GM13977 (cell line): ENCODE results near the gene MMP26.

Experiments used
- DNase-seq: peaks from one replicate; pipeline ENCODE4 v3.0.0; 2012; ENCODE audit warnings: low spot score
- in situ Hi-C: fragments of 300-500 bp; cut with MboI; formaldehyde crosslinking; loops from one replicate; pipeline ENCODE4 v1.12.0; 2022; ENCODE audit warnings: low sequenced_read_pairs, low pct_unique_long_range_greater_than_20kb, mixed read lengths, inconsistent platforms; ENCODE audit not compliant: unreplicated experiment
- TF ChIP-seq, protein P1 (sequence below): IDR thresholded peaks from 2 replicates; pipeline ENCODE4 v1.5.1; 2012; ENCODE audit warnings: mild to moderate bottlenecking, control low read depth; ENCODE audit not compliant: insufficient read depth; ENCODE audit errors: extremely low read depth, missing control alignments

The MMP26 gene

DNA sequence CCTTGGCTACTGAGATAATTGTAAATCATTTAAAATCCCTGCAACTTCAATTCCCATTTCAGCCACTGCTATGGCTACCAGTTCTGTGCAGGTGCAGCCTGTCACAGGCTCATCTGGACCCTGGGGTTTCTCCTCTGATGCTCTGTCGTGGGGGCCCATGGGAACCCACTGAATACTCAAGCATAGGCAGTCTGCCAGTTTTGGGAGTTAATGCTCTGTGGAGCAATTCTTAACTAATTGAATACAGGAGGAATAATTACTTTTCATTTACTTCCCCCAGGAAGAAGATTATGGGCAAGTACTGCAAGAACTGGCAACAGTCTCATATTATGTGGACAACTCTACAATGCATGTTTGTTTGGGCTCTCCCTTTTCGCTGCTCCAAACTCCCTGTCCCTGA is 32.8 kb upstream of the MMP26 start:
- in situ Hi-C loops: no loop called here
- TF ChIP-seq, protein P1, sequence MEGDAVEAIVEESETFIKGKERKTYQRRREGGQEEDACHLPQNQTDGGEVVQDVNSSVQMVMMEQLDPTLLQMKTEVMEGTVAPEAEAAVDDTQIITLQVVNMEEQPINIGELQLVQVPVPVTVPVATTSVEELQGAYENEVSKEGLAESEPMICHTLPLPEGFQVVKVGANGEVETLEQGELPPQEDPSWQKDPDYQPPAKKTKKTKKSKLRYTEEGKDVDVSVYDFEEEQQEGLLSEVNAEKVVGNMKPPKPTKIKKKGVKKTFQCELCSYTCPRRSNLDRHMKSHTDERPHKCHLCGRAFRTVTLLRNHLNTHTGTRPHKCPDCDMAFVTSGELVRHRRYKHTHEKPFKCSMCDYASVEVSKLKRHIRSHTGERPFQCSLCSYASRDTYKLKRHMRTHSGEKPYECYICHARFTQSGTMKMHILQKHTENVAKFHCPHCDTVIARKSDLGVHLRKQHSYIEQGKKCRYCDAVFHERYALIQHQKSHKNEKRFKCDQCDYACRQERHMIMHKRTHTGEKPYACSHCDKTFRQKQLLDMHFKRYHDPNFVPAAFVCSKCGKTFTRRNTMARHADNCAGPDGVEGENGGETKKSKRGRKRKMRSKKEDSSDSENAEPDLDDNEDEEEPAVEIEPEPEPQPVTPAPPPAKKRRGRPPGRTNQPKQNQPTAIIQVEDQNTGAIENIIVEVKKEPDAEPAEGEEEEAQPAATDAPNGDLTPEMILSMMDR: no peak
- DNase-seq: no peak

DNA sequence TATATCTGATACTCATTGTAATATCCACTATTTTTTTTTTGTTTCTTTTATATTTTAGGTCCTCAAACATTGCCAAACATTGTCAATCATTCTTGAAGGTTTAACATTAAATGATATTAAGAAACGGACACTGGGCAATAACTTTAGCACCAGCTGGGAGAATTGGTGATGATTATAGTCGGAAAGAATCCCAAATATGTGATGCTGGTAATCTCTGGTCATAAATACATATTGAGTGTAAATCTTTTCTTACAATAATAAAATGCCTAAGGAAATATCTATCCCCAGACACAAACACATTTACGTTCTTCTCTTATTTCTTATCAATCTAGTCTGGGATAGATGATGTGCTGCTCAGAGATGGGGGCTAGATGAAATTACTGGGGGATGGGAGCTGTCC is 32.1 kb upstream of the MMP26 start:
- TF ChIP-seq, protein P1: no peak
- no peak for DNase-seq
- in situ Hi-C loops: no loop called here

GRCh38 chr11:4673781-4674180 is 30.8 kb upstream of the MMP26 start:
- TF ChIP-seq, protein P1: no peak
- DNase-seq: no peak
- in situ Hi-C loops: no loop called here

- in situ Hi-C loops: no loop called here
- TF ChIP-seq, protein P1: no peak
- DNase-seq: no peak
Observed at GRCh38 chr11:4677948-4678347, 26.6 kb upstream of the MMP26 start.

- in situ Hi-C loops: no loop called here
- TF ChIP-seq, protein P1: no peak
- DNase-seq: no peak
Observed at GRCh38 chr11:4680341-4680740, 24.2 kb upstream of the MMP26 start.

GRCh38 chr11:4682623-4683419 is 21.8 kb upstream of the MMP26 start:
- TF ChIP-seq, protein P1: no peak
- in situ Hi-C loops: no loop called here
- DNase-seq: no peak
